Measurements from ENCODE around the gene GPR37L1. TPM values are rescaled to one million over a fixed set of nuclear protein-coding genes. Genes with fewer than 3 reads are reported as not detected.

GPR37L1 gene
- total RNA-seq, 1 donor from 2014 or later = 0.09 TPM

GRCh38 chr1:202154148-202154765 lies 31.5 kb downstream of the GPR37L1 start:
- no peak for DNase-seq (ENCODE audit: low spot score in 2 of 2, unreplicated experiment in 2 of 2)
- Mint-ChIP-seq H3K36me3 (no peaks in the 10 kb centered on the region), H3K4me3 (no peak overlapping the region)

DNA sequence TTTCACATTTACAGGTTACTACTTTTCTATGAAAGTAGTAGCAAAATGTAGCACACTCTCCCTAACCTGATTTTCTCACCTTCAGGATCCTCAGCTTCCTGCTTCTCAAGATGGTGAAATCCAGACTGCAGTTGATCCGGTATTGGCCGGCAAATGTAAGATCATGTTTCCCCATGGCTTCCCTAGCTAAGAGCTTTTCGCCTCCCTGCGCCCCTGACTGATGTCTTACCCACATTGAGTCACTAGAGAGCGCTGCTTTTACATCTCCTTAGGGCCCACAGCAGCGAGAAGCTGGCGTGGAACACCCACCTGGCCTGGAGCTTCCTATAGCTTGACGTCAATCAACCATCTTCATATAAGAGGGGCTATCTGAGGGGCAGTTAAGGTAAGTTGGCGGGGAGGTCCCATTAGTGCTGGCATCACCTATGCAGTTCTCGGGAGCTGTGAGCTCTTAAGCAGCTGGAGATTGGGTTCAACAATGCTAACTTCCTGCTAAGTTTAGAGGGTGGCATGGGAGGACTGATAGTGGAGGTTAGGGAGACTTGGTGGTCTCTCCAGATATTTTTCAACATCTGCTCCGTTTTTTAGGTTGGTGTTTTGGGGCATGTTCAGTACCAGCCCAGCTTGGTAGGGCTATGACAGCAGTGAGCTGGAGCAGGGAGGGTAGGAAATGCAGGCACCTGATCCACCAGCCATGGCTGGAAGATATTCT lies 32.2 kb downstream of the GPR37L1 start:
- Mint-ChIP-seq H3K27me3 (ENCODE audit: low read depth) (no peaks in the 10 kb centered on the region), H3K36me3 (no peaks in the 10 kb centered on the region), H3K4me3 (no peak overlapping the region), H3K9me3 (no peaks in the 10 kb centered on the region), H3K27ac (peak overlapping the region; percentile 52), H3K4me1 (peaks cover 16% of the 10 kb centered on the region)
- peak; percentile 22 for TF ChIP-seq CTCF (IDR thresholded peaks at IDR 0.05; ENCODE audit: unreplicated experiment)
- peak in 1 of 2 experiments; percentile 56 for DNase-seq (ENCODE audit: low spot score in 2 of 2, unreplicated experiment in 2 of 2)

More at GRCh38 chr1:202154148-202154765, 31.5 kb downstream of the GPR37L1 start:
- Mint-ChIP-seq H3K27ac (peak overlapping the region; percentile 52), H3K27me3 (ENCODE audit: low read depth) (no peaks in the 10 kb centered on the region), H3K4me1 (peaks cover 12% of the 10 kb centered on the region), H3K9me3 (no peaks in the 10 kb centered on the region)
- TF ChIP-seq CTCF (IDR thresholded peaks at IDR 0.05; ENCODE audit: unreplicated experiment) = no peak

DNA sequence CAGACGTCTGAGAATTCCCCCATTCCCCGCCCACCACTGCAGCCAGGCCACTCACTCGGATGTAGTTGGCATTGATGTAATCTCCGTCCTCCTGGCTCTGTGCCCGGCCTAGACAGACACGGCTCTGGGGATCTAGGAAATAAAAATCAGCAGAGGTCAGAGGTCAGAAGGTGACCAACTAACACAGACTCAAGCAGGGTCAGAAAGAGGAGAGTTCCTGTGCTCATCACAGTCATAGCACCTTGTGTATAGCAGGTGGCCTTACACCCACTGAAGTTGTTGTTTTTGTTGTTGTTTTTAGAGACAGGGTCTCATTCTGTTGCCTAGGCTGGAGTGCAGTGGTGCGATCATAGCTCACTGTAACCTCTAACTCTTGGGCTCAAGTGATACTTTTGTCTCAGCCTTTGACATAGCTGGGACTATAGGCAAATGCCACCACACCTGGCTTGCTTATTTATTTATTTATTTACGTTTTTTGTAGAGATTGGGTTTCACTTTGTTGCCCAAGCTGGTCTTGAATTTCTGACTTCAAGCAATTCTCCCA lies 32.8 kb downstream of the GPR37L1 start:
- no peaks in the 10 kb centered on the region for H3K27me3 Mint-ChIP-seq (ENCODE audit: low read depth)
- DNase-seq (ENCODE audit: low spot score in 2 of 2, unreplicated experiment in 2 of 2) = no peak
- H3K4me1 Mint-ChIP-seq = peaks cover 16% of the 10 kb centered on the region
- H3K9me3 Mint-ChIP-seq = no peaks in the 10 kb centered on the region
- H3K36me3 Mint-ChIP-seq = no peaks in the 10 kb centered on the region
- TF ChIP-seq CTCF (IDR thresholded peaks at IDR 0.05; ENCODE audit: unreplicated experiment) = no peak
- H3K27ac Mint-ChIP-seq = no peak overlapping the region
- H3K4me3 Mint-ChIP-seq = no peak overlapping the region

DNA sequence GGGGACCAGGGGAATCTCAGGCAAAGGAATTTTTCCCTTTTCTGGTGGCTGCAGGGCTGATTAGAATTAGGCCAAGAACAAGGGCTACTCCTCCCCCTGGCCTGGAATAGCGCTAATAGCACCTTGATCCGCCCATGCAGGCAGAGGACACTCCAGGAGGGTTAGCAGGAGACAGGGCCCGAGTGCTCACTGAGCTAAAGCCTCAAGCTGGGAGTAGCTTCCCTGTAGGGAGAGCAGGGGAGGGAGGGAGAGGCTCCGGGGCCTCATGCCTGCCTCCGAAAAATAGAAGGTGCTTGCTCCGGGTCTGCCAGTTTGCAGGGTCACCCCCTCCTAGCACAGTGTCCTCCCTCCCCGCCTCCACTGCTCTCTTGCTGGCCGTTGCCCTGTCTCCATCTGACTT lies 33.9 kb downstream of the GPR37L1 start:
- Mint-ChIP-seq H3K4me1 (peaks cover 26% of the 10 kb centered on the region), H3K9me3 (no peaks in the 10 kb centered on the region), H3K27ac (no peak overlapping the region), H3K4me3 (no peak overlapping the region), H3K27me3 (ENCODE audit: low read depth) (no peaks in the 10 kb centered on the region), H3K36me3 (no peaks in the 10 kb centered on the region)
- DNase-seq (ENCODE audit: low spot score in 2 of 2, unreplicated experiment in 2 of 2) = no peak
- no peak for TF ChIP-seq CTCF (IDR thresholded peaks at IDR 0.05; ENCODE audit: unreplicated experiment)

- Mint-ChIP-seq H3K36me3 (no peaks in the 10 kb centered on the region), H3K27me3 (ENCODE audit: low read depth) (no peaks in the 10 kb centered on the region), H3K9me3 (no peaks in the 10 kb centered on the region), H3K4me1 (peaks cover 35% of the 10 kb centered on the region), H3K4me3 (no peak overlapping the region), H3K27ac (no peak overlapping the region)
- DNase-seq (ENCODE audit: low spot score in 2 of 2, unreplicated experiment in 2 of 2) = no peak
- TF ChIP-seq CTCF (IDR thresholded peaks at IDR 0.05; ENCODE audit: unreplicated experiment) = no peak
Observed at GRCh38 chr1:202157945-202158344, 35.2 kb downstream of the GPR37L1 start.
